NB4 (cell line): Measurements from ENCODE around the gene CPNE5.

ENCODE experiments used
- DNase-seq: peaks from one replicate; pipeline ENCODE4 v3.0.0; 2010; ENCODE audit warnings: low read depth
- H3K4me3 ChIP-seq: one replicate; pipeline ENCODE4 v1.5.1; 2011; ENCODE audit warnings: mild to moderate bottlenecking, low read depth, low read length, moderate library complexity
- MYC ChIP-seq: IDR thresholded peaks from 2 replicates; pipeline ENCODE4 v1.6.1; 2011; ENCODE audit warnings: low read depth, low read length
- POLR2A ChIP-seq: IDR thresholded peaks from 2 replicates; pipeline ENCODE4 v1.6.1; 2011; ENCODE audit warnings: mild to moderate bottlenecking; ENCODE audit not compliant: insufficient read length; ENCODE audit errors: extremely low read depth
- TF ChIP-seq, protein P1 (sequence below): IDR thresholded peaks from one replicate; pipeline ENCODE4 v1.5.1; 2012; ENCODE audit warnings: low read depth, low read length
- TF ChIP-seq, protein P2 (sequence below): IDR thresholded peaks from 2 replicates; pipeline ENCODE4 v1.6.1; 2011; ENCODE audit warnings: low read depth, low read length

The CPNE5 gene

DNA sequence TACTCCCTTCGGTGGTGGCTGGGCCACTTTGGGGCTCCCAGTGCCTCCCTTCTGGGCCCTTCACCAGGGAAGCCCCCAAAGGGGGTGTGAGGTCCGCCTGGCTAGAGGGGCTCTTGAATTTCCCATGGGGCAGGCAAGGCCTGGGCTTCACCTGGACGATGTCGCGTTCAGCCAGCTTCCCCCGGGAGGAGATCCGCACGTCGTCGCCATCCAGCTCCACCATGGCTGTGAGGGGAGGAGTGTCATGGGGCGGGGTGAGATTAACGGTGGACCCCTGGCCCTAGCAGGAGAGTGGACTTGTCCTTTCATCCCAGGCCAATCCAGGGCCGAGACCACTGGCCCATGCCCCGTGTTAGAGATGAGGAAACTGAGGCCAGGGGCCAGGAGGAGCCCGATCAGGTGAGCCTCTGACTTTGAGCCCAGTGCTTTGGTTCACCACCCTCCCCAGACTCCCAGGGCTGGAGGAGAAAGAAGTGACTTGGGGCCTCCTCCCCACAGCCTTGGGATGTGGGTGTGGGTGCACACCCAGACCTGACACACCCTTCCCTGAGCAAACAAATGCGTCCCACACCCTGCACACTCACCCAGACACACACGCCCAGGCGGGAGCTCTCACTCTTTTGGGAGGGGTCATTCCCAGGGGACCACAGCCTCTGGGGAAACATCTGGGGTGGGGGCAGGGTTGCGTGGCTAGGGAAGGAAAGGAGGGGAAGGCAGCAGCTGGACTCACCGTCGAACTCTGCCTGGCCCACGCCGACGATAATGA lies 95.5 kb downstream of the CPNE5 start:
- TF ChIP-seq, protein P1, sequence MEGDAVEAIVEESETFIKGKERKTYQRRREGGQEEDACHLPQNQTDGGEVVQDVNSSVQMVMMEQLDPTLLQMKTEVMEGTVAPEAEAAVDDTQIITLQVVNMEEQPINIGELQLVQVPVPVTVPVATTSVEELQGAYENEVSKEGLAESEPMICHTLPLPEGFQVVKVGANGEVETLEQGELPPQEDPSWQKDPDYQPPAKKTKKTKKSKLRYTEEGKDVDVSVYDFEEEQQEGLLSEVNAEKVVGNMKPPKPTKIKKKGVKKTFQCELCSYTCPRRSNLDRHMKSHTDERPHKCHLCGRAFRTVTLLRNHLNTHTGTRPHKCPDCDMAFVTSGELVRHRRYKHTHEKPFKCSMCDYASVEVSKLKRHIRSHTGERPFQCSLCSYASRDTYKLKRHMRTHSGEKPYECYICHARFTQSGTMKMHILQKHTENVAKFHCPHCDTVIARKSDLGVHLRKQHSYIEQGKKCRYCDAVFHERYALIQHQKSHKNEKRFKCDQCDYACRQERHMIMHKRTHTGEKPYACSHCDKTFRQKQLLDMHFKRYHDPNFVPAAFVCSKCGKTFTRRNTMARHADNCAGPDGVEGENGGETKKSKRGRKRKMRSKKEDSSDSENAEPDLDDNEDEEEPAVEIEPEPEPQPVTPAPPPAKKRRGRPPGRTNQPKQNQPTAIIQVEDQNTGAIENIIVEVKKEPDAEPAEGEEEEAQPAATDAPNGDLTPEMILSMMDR, result no peak
- TF ChIP-seq MYC (no peak), POLR2A (no peak)
- H3K4me3 ChIP-seq, result no peak overlapping the region
- DNase-seq, result no peak

DNA sequence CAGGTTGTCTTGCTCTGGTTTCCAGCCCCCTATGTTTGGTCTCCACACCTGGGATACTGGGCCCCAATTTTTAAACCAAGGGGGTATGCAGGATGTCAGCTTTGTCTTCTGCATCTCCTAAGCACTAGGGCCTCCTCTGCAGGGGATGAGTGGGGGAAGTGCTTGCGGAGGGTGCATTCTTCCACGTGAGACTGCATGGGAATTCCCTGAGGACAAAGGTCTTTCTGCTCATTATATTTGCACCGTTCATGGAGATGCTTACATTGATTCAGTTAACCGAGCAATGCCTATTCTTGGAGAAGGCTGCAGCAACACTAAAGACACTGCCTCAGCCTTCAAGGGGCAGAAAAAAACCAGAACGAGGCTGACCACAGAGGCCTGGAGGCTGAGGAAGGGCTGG lies 96.2 kb downstream of the CPNE5 start:
- TF ChIP-seq POLR2A (no peak), MYC (no peak)
- TF ChIP-seq, protein P1, result no peak
- TF ChIP-seq, protein P2, sequence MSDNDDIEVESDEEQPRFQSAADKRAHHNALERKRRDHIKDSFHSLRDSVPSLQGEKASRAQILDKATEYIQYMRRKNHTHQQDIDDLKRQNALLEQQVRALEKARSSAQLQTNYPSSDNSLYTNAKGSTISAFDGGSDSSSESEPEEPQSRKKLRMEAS, result no peak
- no peak for DNase-seq
- H3K4me3 ChIP-seq, result no peak overlapping the region

GRCh38 chr6:36742146-36742545 lies 97.1 kb downstream of the CPNE5 start:
- no peak for DNase-seq
- TF ChIP-seq, protein P2, result no peak
- no peak for TF ChIP-seq POLR2A
- TF ChIP-seq, protein P1, result no peak
- TF ChIP-seq MYC, result no peak

GRCh38 chr6:36740818-36741179 lies 98.4 kb downstream of the CPNE5 start:
- no peak for TF ChIP-seq POLR2A
- TF ChIP-seq, protein P1, result no peak
- TF ChIP-seq, protein P2, result no peak
- TF ChIP-seq MYC, result no peak
- H3K4me3 ChIP-seq, result no peak overlapping the region
- no peak for DNase-seq

More at GRCh38 chr6:36742146-36742545, 97.1 kb downstream of the CPNE5 start:
- H3K4me3 ChIP-seq, result no peak overlapping the region

DNA sequence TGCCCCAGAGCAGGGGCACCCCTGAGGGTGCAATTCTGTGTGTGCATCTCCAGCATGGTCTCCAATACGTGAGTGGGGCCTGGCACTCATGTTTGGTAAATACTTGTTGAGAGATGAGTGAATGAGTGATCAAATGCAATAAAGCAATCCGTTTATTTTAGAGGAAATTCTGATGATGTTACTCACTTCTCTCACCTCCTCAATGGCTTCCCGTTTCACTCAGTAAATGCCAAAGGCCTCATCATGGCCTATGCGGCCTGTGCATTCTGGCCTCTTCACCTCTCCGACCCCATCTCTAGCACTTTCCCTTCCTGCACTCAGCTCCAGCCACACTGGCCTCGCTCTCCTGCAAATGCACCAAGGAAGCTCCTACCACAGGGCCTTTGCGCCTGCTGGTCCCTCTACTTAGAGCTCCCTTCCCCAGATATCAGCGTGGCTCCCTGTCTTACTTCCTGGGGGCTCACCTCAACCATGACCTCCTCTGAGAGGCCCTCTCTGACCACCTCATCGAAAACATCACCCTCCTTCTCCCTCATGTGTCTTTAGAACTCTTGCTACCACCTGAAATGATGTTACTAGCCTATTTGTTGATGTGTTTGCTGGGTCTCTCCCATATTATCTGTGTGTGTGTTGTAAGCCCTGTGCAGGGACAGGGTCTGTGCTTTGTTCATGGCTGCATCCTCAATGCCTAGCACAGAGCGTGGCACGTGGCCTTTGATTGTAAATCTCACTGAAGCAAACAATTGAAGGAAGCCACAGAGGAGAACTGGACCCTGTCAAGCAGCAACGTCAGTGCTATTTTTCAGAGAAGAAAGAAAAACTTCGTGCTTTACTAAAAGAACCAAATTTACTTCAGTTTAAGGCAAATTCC lies 99.1 kb downstream of the CPNE5 start:
- no peak for TF ChIP-seq POLR2A
- no peak for TF ChIP-seq MYC
- TF ChIP-seq, protein P2, result no peak
- TF ChIP-seq, protein P1, result no peak
- no peak overlapping the region for H3K4me3 ChIP-seq
- DNase-seq, result no peak
